ENCODE measurements around the gene MGAT5B.

DNA sequence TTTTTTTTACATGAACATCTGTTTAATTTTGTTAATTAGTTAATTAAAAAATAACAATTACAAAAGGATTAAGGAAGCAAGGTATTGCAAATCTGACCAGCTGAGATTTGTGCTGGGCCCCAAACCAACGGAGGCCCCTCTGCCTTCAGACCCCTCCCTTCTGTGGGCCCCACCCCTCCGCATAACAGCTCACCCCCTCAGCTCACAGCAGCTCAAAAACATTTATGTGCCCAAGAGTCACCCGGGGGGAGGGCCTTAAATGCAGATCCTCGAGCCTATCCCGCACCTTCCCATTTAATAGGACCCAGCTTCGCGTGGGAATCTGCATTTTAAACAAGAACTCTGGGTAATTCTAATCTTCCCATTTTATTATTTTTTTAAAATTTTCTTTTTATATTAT is 75.0 kb downstream of the MGAT5B start:
- TF ChIP-seq POLR2AphosphoS5 (IDR thresholded peaks at IDR 0.05; ENCODE audit: low read depth, low read length) (no peak), TAF1 (IDR thresholded peaks at IDR 0.05; ENCODE audit: borderline replicate concordance, insufficient read depth, low read length) (no peak), SIN3A (IDR thresholded peaks at IDR 0.05; ENCODE audit: borderline replicate concordance, insufficient read depth, low read length) (no peak), FOXP2 (optimal IDR thresholded peaks at IDR 0.05; ENCODE audit: borderline replicate concordance, extremely low read depth, extremely low read length, insufficient read depth) (no peak)
- TF ChIP-seq, protein P1, sequence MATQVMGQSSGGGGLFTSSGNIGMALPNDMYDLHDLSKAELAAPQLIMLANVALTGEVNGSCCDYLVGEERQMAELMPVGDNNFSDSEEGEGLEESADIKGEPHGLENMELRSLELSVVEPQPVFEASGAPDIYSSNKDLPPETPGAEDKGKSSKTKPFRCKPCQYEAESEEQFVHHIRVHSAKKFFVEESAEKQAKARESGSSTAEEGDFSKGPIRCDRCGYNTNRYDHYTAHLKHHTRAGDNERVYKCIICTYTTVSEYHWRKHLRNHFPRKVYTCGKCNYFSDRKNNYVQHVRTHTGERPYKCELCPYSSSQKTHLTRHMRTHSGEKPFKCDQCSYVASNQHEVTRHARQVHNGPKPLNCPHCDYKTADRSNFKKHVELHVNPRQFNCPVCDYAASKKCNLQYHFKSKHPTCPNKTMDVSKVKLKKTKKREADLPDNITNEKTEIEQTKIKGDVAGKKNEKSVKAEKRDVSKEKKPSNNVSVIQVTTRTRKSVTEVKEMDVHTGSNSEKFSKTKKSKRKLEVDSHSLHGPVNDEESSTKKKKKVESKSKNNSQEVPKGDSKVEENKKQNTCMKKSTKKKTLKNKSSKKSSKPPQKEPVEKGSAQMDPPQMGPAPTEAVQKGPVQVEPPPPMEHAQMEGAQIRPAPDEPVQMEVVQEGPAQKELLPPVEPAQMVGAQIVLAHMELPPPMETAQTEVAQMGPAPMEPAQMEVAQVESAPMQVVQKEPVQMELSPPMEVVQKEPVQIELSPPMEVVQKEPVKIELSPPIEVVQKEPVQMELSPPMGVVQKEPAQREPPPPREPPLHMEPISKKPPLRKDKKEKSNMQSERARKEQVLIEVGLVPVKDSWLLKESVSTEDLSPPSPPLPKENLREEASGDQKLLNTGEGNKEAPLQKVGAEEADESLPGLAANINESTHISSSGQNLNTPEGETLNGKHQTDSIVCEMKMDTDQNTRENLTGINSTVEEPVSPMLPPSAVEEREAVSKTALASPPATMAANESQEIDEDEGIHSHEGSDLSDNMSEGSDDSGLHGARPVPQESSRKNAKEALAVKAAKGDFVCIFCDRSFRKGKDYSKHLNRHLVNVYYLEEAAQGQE (IDR thresholded peaks at IDR 0.05; ENCODE audit: insufficient read depth in 1 of 2, low read depth in 2 of 2, low read length in 2 of 2) = no peak

Data from PFSK-1 (cell line).